ENCODE measurements around the gene FCHO1.

Gene FCHO1

GRCh38 chr19:17829855-17830566 lies 78.7 kb downstream of the FCHO1 start:
- DNase-seq (ENCODE audit: low read depth in 2 of 2) = no peak

DNA sequence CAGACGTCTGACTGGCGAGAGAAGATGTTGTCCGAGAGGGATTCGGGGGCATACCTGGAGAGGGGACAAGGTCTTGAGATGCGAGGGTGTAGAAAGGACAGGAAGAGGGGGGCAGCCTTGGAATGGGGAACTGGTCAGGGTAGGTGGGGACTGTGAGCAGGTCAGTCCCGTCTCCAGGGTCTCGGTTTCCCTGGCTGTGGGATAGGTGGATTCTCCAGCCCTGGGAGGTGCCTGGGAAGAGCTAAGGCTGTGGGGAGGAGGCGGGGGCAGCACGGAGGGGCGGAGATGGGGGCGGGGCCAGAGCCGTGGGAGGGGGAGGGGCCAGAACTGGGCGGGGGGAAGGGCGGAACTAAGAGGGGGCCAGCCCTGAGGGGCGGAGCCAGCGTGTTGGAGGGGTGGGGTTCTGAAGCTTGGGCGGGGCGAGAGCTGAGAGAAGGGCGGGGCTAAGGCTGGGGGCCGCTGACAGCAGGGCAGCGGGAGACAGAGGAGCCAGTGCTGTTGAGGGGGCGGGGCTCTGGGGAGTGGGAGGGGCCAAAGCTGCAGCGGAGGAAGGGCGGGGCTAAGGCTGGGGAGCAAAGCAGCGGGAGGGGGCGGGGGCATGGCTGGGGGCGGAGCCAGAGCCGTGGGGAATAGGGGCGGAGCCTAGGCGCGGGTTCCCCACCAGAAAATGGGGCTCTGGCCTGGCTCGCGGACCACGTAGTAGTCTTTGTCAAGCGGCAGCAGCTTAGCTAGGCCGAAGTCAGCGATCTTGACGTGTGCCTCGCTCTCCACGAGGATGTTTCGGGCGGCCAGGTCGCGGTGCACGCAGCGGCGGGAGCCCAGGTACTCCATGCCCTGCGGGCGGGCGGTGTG lies 79.5 kb downstream of the FCHO1 start:
- peak; percentile 45 to 52 for DNase-seq (ENCODE audit: low read depth in 2 of 2)

GRCh38 chr19:17831419-17831888 lies 80.2 kb downstream of the FCHO1 start:
- no peak for DNase-seq (ENCODE audit: low read depth in 2 of 2)

GRCh38 chr19:17832443-17833208 lies 81.3 kb downstream of the FCHO1 start:
- no peak for DNase-seq (ENCODE audit: low read depth in 2 of 2)

- no peak for DNase-seq (ENCODE audit: low read depth in 2 of 2)
These were observed 83.3 kb downstream of the FCHO1 start for GRCh38 chr19:17834350-17835181.

DNA sequence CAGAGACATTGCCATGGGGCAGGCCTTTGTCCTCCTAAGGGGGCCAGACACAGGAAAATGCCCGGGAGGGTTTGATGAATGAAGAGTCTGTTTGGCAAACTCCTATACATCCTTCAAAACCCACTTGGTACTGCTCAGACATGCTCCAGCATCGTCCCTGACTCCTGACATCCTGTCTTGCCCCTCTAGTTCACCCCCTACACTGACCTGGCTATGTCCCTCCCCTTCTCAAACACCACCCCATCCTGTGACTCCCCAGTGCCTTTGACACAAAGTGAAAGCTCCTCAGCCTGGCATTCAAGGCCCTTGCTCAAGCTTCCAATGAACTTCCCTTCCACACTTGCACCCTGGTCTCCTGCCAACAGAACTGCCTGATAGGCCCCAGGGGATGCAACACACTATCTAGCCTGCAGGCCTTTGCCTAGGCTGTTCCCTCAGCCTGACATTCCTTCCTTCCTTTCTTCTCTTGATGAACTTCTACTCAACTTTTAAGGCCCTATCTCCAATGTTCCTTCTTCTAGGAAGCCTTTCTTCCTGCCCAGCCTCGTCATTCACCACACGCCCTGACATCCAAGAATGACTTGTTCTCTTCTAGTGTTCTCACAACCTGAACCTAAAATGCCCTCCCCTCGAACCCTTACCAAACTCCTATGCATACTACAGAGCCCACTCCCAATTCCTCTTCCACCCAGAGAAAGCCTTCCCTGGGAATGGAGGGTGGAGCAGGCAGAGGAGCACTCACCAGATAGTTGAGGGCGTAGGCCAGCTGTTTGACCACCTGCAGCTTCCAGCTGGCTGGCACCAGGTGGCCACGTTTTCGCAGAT lies 84.1 kb downstream of the FCHO1 start:
- no peak for DNase-seq (ENCODE audit: low read depth in 2 of 2)

DNA sequence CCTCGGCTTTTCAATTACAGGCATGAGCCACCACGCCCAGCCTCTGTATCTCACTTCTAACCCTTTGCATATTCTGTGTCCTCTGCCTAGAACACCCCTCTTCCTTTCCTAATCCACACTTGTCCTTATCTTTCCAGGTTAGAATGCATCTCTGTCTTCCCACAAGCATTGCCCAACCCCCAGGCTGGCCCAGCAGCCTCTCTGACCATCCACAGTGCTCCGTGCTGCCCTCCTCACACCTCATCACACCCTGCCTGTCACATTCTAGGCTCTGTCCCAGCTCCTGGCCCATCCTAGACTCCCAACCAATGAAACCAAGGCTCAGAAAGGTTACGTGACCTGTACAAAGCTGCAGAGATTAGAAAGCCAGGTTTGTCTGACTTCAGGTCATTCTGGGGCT lies 85.3 kb downstream of the FCHO1 start:
- DNase-seq (ENCODE audit: low read depth in 2 of 2) = no peak

DNA sequence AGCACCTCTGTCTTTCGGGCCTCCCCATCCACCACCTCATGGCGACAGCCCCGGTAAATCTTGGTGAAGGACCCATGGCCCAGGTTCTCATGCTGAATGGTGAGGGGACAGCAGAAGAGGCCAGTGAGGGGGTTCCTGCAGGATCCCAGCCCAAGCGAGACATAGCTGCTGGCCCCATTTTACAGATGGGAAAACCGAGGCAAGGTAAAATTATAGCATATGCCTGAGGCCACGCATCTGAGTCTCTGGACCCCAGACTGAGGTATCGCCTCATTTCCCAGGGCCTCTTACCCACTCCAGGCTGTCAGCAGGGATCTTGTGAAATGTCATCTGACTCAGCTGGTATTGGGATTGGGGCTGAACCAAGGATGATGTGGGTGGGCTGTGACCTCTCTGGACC lies 86.7 kb downstream of the FCHO1 start:
- no peak for DNase-seq (ENCODE audit: low read depth in 2 of 2)

All from stimulated activated CD4-positive, alpha-beta T cell treated with anti-CD3 and anti-CD28 coated beads, Interleukin-12 subunit alpha, Interleukin-12 subunit beta, amount 100 ng/mL, for 24 hours (primary cell).